OCI-LY1 (cell line): Measurements from ENCODE around the gene CENPO.

Source experiments
- CTCF ChIP-seq: fragments of 200-600 bp; sonication (generic), shearing (Covaris generic); IDR thresholded peaks from 2 replicates; pipeline ENCODE4 v1.5.1; 2017; ENCODE audit warnings: mild to moderate bottlenecking, antibody characterized with exemption, low read length, moderate library complexity, mixed read lengths
- EZH2 ChIP-seq: fragments of 200-600 bp; sonication (generic), shearing (Covaris generic); IDR thresholded peaks from 2 replicates; pipeline ENCODE4 v1.8.0; 2017; ENCODE audit warnings: borderline replicate concordance, mixed run types, mild to moderate bottlenecking, antibody characterized with exemption, low read length, moderate library complexity, mixed read lengths

- no peak for TF ChIP-seq EZH2
- no peak for TF ChIP-seq CTCF
These were observed 63.6 kb downstream of the CENPO start for GRCh38 chr2:24856791-24857211.
